Measurements from ENCODE around the gene RHBDD1. TPM values are rescaled to one million over a fixed set of nuclear protein-coding genes. Genes with fewer than 3 reads are reported as not detected.

Gene RHBDD1
- total and polyA plus RNA-seq, 4 donors = 4.8 to 66.4 (median 24.7) TPM

GRCh38 chr2:227013330-227013729 lies 177.5 kb downstream of the RHBDD1 start:
- H3K27me3 ChIP-seq (ENCODE audit: control insufficient read depth in 3 of 3, insufficient read depth in 3 of 3, low read length in 2 of 3) = no peaks in the 10 kb centered on the region

GRCh38 chr2:227013881-227014280 lies 178.0 kb downstream of the RHBDD1 start:
- WGBS, 2 donors = 86 to 92% methylated on average over 8 of the region's 8 CpGs
- Histone ChIP-seq H3K27me3 (ENCODE audit: control insufficient read depth in 3 of 3, insufficient read depth in 3 of 3, low read length in 2 of 3) (no peaks in the 10 kb centered on the region), H3K36me3 (ENCODE audit: control insufficient read depth in 4 of 4, insufficient read depth in 4 of 4, low read length in 4 of 4) (no peaks in the 10 kb centered on the region), H3K27ac (ENCODE audit: low read depth in 1 of 2, low read length in 1 of 2) (no peak overlapping the region), H3K4me1 (ENCODE audit: control insufficient read depth in 5 of 5, insufficient read depth in 5 of 5, low read length in 5 of 5) (no peaks in the 10 kb centered on the region), H3K4me3 (no peak overlapping the region), H3K9me3 (ENCODE audit: control insufficient read depth in 4 of 4, insufficient read depth in 3 of 4, low read length in 3 of 4) (peaks cover 0 to 2% (median 0%) of the 10 kb centered on the region in 4 donors), H3K9ac (ENCODE audit: insufficient read depth in 1 of 2, low read length in 2 of 2) (no peak overlapping the region)
- TF ChIP-seq CTCF (IDR thresholded peaks at IDR 0.05; ENCODE audit: control extremely low read depth, extremely low read depth) = no peak
- no peak for ATAC-seq (ENCODE audit: insufficient read depth, low FRiP score)
- no peak for DNase-seq

More at GRCh38 chr2:227013330-227013729, 177.5 kb downstream of the RHBDD1 start:
- ATAC-seq (ENCODE audit: insufficient read depth, low FRiP score) (no peak), DNase-seq (no peak)
- TF ChIP-seq CTCF (IDR thresholded peaks at IDR 0.05; ENCODE audit: control extremely low read depth, extremely low read depth) = no peak
- no peak overlapping the region for H3K4me3 ChIP-seq
- H3K4me1 ChIP-seq (ENCODE audit: control insufficient read depth in 5 of 5, insufficient read depth in 5 of 5, low read length in 5 of 5) = no peaks in the 10 kb centered on the region
- H3K27ac ChIP-seq (ENCODE audit: low read depth in 1 of 2, low read length in 1 of 2) = no peak overlapping the region
- H3K9me3 ChIP-seq (ENCODE audit: control insufficient read depth in 4 of 4, insufficient read depth in 3 of 4, low read length in 3 of 4) = peaks cover 0 to 2% (median 0%) of the 10 kb centered on the region in 4 donors
- no peaks in the 10 kb centered on the region for H3K36me3 ChIP-seq (ENCODE audit: control insufficient read depth in 4 of 4, insufficient read depth in 4 of 4, low read length in 4 of 4)
- 88 to 90% methylated on average over 9 of the region's 9 CpGs for WGBS, 2 donors
- H3K9ac ChIP-seq (ENCODE audit: insufficient read depth in 1 of 2, low read length in 2 of 2) = no peak overlapping the region

- no peak overlapping the region for H3K4me3 ChIP-seq
- no peak for ATAC-seq (ENCODE audit: insufficient read depth, low FRiP score)
- peaks cover 0 to under 1% (median 0%) of the 10 kb centered on the region in 4 donors for H3K36me3 ChIP-seq (ENCODE audit: control insufficient read depth in 4 of 4, insufficient read depth in 4 of 4, low read length in 4 of 4)
- 63 to 64% methylated on average over 4 of the region's 4 CpGs for WGBS, 2 donors
- no peaks in the 10 kb centered on the region for H3K27me3 ChIP-seq (ENCODE audit: control insufficient read depth in 3 of 3, insufficient read depth in 3 of 3, low read length in 2 of 3)
- no peak for TF ChIP-seq CTCF (IDR thresholded peaks at IDR 0.05; ENCODE audit: control extremely low read depth, extremely low read depth)
- no peaks in the 10 kb centered on the region for H3K4me1 ChIP-seq (ENCODE audit: control insufficient read depth in 5 of 5, insufficient read depth in 5 of 5, low read length in 5 of 5)
- H3K9ac ChIP-seq (ENCODE audit: insufficient read depth in 1 of 2, low read length in 2 of 2) = no peak overlapping the region
- no peak for DNase-seq
- no peak overlapping the region for H3K27ac ChIP-seq (ENCODE audit: low read depth in 1 of 2, low read length in 1 of 2)
- H3K9me3 ChIP-seq (ENCODE audit: control insufficient read depth in 4 of 4, insufficient read depth in 3 of 4, low read length in 3 of 4) = peaks cover 0 to 2% (median 0%) of the 10 kb centered on the region in 4 donors
Measured at GRCh38 chr2:227016894-227017293, 181.0 kb downstream of the RHBDD1 start.

- DNase-seq (no peak), ATAC-seq (ENCODE audit: insufficient read depth, low FRiP score) (no peak)
- TF ChIP-seq CTCF (IDR thresholded peaks at IDR 0.05; ENCODE audit: control extremely low read depth, extremely low read depth) = no peak
- no peak overlapping the region for H3K27ac ChIP-seq (ENCODE audit: low read depth in 1 of 2, low read length in 1 of 2)
- H3K9ac ChIP-seq (ENCODE audit: insufficient read depth in 1 of 2, low read length in 2 of 2) = no peak overlapping the region
- H3K4me1 ChIP-seq (ENCODE audit: control insufficient read depth in 5 of 5, insufficient read depth in 5 of 5, low read length in 5 of 5) = no peaks in the 10 kb centered on the region
- WGBS, 2 donors = 67 to 73% methylated on average over 2 of the region's 2 CpGs
- no peak overlapping the region for H3K4me3 ChIP-seq
- H3K27me3 ChIP-seq (ENCODE audit: control insufficient read depth in 3 of 3, insufficient read depth in 3 of 3, low read length in 2 of 3) = no peaks in the 10 kb centered on the region
- H3K9me3 ChIP-seq (ENCODE audit: control insufficient read depth in 4 of 4, insufficient read depth in 3 of 4, low read length in 3 of 4) = peaks cover 0 to 2% (median 0%) of the 10 kb centered on the region in 4 donors
- peaks cover 0 to 2% (median 0%) of the 10 kb centered on the region in 4 donors for H3K36me3 ChIP-seq (ENCODE audit: control insufficient read depth in 4 of 4, insufficient read depth in 4 of 4, low read length in 4 of 4)
Measured at GRCh38 chr2:227020416-227020815, 184.6 kb downstream of the RHBDD1 start.

All from lung (tissue), 12 donors.